Mesenchymal stem cell (in vitro differentiated cells and primary cell): ENCODE results near the gene IGSF8.
A peak's percentile ranks its signal among the peaks of the same experiment; 100 is the strongest.

ENCODE experiments used
- DNase-seq: peaks from one replicate; pipeline ENCODE4 v3.0.0-alpha.2; 2013
- H2AFZ ChIP-seq: one replicate; pipeline ENCODE4 v1.6.1; 2013; ENCODE audit warnings: low read depth, mild to moderate bottlenecking, control low read depth, inconsistent platforms, low read length, moderate library complexity
- H2AK5ac ChIP-seq: 2 replicates; pipeline ENCODE4 v1.6.1; 2013; ENCODE audit warnings: low read length, moderate library complexity, mild to moderate bottlenecking, inconsistent platforms; ENCODE audit not compliant: severe bottlenecking
- H2BK120ac ChIP-seq: one replicate; pipeline ENCODE4 v1.6.1; 2013; ENCODE audit warnings: low read depth, mild to moderate bottlenecking, inconsistent platforms, low read length, moderate library complexity
- H2BK12ac ChIP-seq, 2 experiments: one replicate each; pipeline ENCODE4 v1.6.1; 2013; ENCODE audit warnings: inconsistent platforms in 2 of 2, low read length in 2 of 2, mild to moderate bottlenecking in 2 of 2, moderate library complexity in 2 of 2, control low read depth in 1 of 2
- H2BK15ac ChIP-seq: one replicate; pipeline ENCODE4 v1.6.1; 2013; ENCODE audit warnings: mild to moderate bottlenecking, low read depth, inconsistent platforms; ENCODE audit not compliant: poor library complexity, severe bottlenecking
- H2BK5ac ChIP-seq: 2 replicates; pipeline ENCODE4 v1.6.1; 2013; ENCODE audit warnings: low read depth, mild to moderate bottlenecking, low read length, control low read depth, inconsistent platforms; ENCODE audit not compliant: poor library complexity, severe bottlenecking
- H3K14ac ChIP-seq, 2 experiments: one replicate each; pipeline ENCODE4 v1.6.1; 2013; ENCODE audit warnings: inconsistent platforms in 2 of 2, low read length in 2 of 2, control low read depth in 1 of 2, mild to moderate bottlenecking in 1 of 2, moderate library complexity in 1 of 2
- H3K18ac ChIP-seq, 2 experiments: one replicate each; pipeline ENCODE4 v1.6.1; 2013; ENCODE audit warnings: inconsistent platforms in 2 of 2, low read length in 2 of 2, control low read depth in 1 of 2, low read depth in 1 of 2, mild to moderate bottlenecking in 1 of 2
- H3K23ac ChIP-seq, 2 experiments: one replicate each; pipeline ENCODE4 v1.6.1; 2013; ENCODE audit warnings: inconsistent platforms in 2 of 2, low read length in 2 of 2, mild to moderate bottlenecking in 2 of 2, moderate library complexity in 2 of 2, control low read depth in 1 of 2
- H3K27ac ChIP-seq: 2 replicates; pipeline ENCODE4 v1.5.1; 2013; ENCODE audit warnings: mild to moderate bottlenecking, moderate library complexity, low read length, control low read depth, inconsistent platforms; ENCODE audit not compliant: poor library complexity, severe bottlenecking
- H3K27me3 ChIP-seq, 2 experiments: 2 replicates each; pipeline versions ENCODE4 v1.6.1 to v1.7.0; 2013; ENCODE audit warnings: low read length in 2 of 2, mild to moderate bottlenecking in 2 of 2, moderate library complexity in 2 of 2, control low read depth in 1 of 2, inconsistent platforms in 1 of 2; ENCODE audit not compliant: control insufficient read depth in 1 of 2, insufficient read depth in 1 of 2
- H3K36me3 ChIP-seq, 2 experiments: 2 replicates each; pipeline versions ENCODE4 v1.6.1 to v1.7.0; 2013; ENCODE audit warnings: low read length in 2 of 2, control low read depth in 1 of 2, inconsistent platforms in 1 of 2, low read depth in 1 of 2, mild to moderate bottlenecking in 1 of 2; ENCODE audit not compliant: insufficient read depth in 2 of 2, control insufficient read depth in 1 of 2
- H3K4ac ChIP-seq, 2 experiments: one replicate each; pipeline ENCODE4 v1.6.1; 2013; ENCODE audit warnings: inconsistent platforms in 2 of 2, low read length in 2 of 2, mild to moderate bottlenecking in 2 of 2, moderate library complexity in 2 of 2, control low read depth in 1 of 2, low read depth in 1 of 2
- H3K4me1 ChIP-seq: 2 replicates; pipeline ENCODE4 v1.6.1; 2013; ENCODE audit warnings: low read depth, low read length, control low read depth; ENCODE audit not compliant: control insufficient read depth, insufficient read depth
- H3K4me2 ChIP-seq: 2 replicates; pipeline ENCODE4 v1.6.1; 2013; ENCODE audit warnings: low read length, mild to moderate bottlenecking, inconsistent platforms; ENCODE audit not compliant: poor library complexity, severe bottlenecking
- H3K4me3 ChIP-seq, 2 experiments: 2 replicates each; pipeline versions ENCODE4 v1.5.1 to v1.7.0; 2013; ENCODE audit warnings: low read length in 2 of 2, mild to moderate bottlenecking in 2 of 2, control low read depth in 1 of 2, low read depth in 1 of 2; ENCODE audit not compliant: insufficient read depth in 1 of 2
- H3K79me1 ChIP-seq: replicated peaks from 2 replicates; pipeline ENCODE4 v1.6.1; 2013; ENCODE audit warnings: mild to moderate bottlenecking, control low read depth, low read length, inconsistent platforms; ENCODE audit not compliant: poor library complexity, severe bottlenecking
- H3K9ac ChIP-seq: 2 replicates; pipeline ENCODE4 v1.7.0; 2013; ENCODE audit warnings: mild to moderate bottlenecking, low read length, moderate library complexity
- H3K9me3 ChIP-seq: 2 replicates; pipeline ENCODE4 v1.7.0; 2013; ENCODE audit warnings: mild to moderate bottlenecking, low read length; ENCODE audit not compliant: control insufficient read depth
- H4K8ac ChIP-seq: one replicate; pipeline ENCODE4 v1.6.1; 2013; ENCODE audit warnings: inconsistent platforms, mild to moderate bottlenecking, low read length, moderate library complexity
- H4K91ac ChIP-seq: one replicate; pipeline ENCODE4 v1.6.1; 2013; ENCODE audit warnings: mild to moderate bottlenecking, low read length, inconsistent platforms
- WGBS: methylation state at CpG from one replicate; pipeline ENCODE4 v1.1.7; 2013; ENCODE audit warnings: mixed read lengths; 5-methylcytosine and 5-hydroxymethylcytosine counted together

IGSF8 gene

GRCh38 chr1:160069460-160070231 lies 28.8 kb downstream of the IGSF8 start, which contains the start of gene KCNJ10:
KCNJ10 (minus strand) TSS chr1:160070160; CDS start chr1:160042532, 27,628 bp downstream.
- Histone ChIP-seq H2BK12ac (no peak within 1 kb of the TSS), H3K79me1 (no peaks in the 10 kb centered on the region), H3K4me1 (peaks cover 8% of the 10 kb centered on the region), H2AK5ac (no peak within 1 kb of the TSS), H3K36me3 (no peaks in the 10 kb centered on the region), H3K27ac (no peak within 1 kb of the TSS), H3K18ac (no peak within 1 kb of the TSS), H3K9ac (peak within 1 kb of the TSS; percentile 53), H3K4me2 (peak within 1 kb of the TSS; percentile 89), H2BK120ac (no peak within 1 kb of the TSS), H2BK5ac (no peak within 1 kb of the TSS), H2AFZ (peak within 1 kb of the TSS; percentile 89), H3K23ac (peak within 1 kb of the TSS in 1 of 2 experiments; percentile 77), H2BK15ac (no peak within 1 kb of the TSS), H4K91ac (no peak within 1 kb of the TSS), H3K9me3 (no peaks in the 10 kb centered on the region), H3K4me3 (peak within 1 kb of the TSS; percentile 54 to 84), H3K27me3 (peaks cover 64 to 85% of the 10 kb centered on the region in 2 experiments), H3K4ac (peak within 1 kb of the TSS in 1 of 2 experiments; percentile 24), H3K14ac (no peak within 1 kb of the TSS), H4K8ac (no peak within 1 kb of the TSS)
- WGBS = 21% methylated on average over 23 of the region's 32 CpGs
- DNase-seq = no peak

GRCh38 chr1:160068225-160068624 lies 30.2 kb downstream of the IGSF8 start:
- H3K27ac ChIP-seq = no peak overlapping the region
- no peak overlapping the region for H3K4ac ChIP-seq
- H2BK5ac ChIP-seq = no peak overlapping the region
- H2AK5ac ChIP-seq = no peak overlapping the region
- no peak overlapping the region for H3K18ac ChIP-seq
- H4K8ac ChIP-seq = no peak overlapping the region
- H3K79me1 ChIP-seq = no peaks in the 10 kb centered on the region
- no peak overlapping the region for H3K23ac ChIP-seq
- no peak overlapping the region for H2BK12ac ChIP-seq
- DNase-seq = no peak
- no peak overlapping the region for H2BK120ac ChIP-seq
- no peak overlapping the region for H2BK15ac ChIP-seq
- H3K4me1 ChIP-seq = peaks cover 8% of the 10 kb centered on the region
- no peak overlapping the region for H3K4me2 ChIP-seq
- no peak overlapping the region for H3K9ac ChIP-seq
- peaks cover 67 to 88% of the 10 kb centered on the region in 2 experiments for H3K27me3 ChIP-seq
- no peak overlapping the region for H2AFZ ChIP-seq
- H3K14ac ChIP-seq = no peak overlapping the region
- no peak overlapping the region for H4K91ac ChIP-seq
- H3K4me3 ChIP-seq = no peak overlapping the region
- no peaks in the 10 kb centered on the region for H3K9me3 ChIP-seq
- 74% methylated on average over 5 of the region's 5 CpGs for WGBS
- H3K36me3 ChIP-seq = no peaks in the 10 kb centered on the region

- WGBS = 72% methylated on average over 4 of the region's 6 CpGs
- Histone ChIP-seq H3K14ac (no peak overlapping the region), H3K27ac (no peak overlapping the region), H4K8ac (no peak overlapping the region), H3K4me3 (no peak overlapping the region), H3K36me3 (no peaks in the 10 kb centered on the region), H2BK12ac (no peak overlapping the region), H3K9ac (no peak overlapping the region), H4K91ac (no peak overlapping the region), H3K9me3 (no peaks in the 10 kb centered on the region), H2BK5ac (no peak overlapping the region), H3K4me1 (peaks cover 8% of the 10 kb centered on the region), H3K79me1 (no peaks in the 10 kb centered on the region), H3K27me3 (peaks cover 76 to 89% of the 10 kb centered on the region in 2 experiments), H3K23ac (no peak overlapping the region), H3K4me2 (no peak overlapping the region), H2BK120ac (no peak overlapping the region), H2AK5ac (no peak overlapping the region), H3K18ac (no peak overlapping the region), H3K4ac (no peak overlapping the region), H2BK15ac (no peak overlapping the region), H2AFZ (no peak overlapping the region)
- no peak for DNase-seq
Observed at GRCh38 chr1:160066829-160067745, 31.3 kb downstream of the IGSF8 start.

DNA sequence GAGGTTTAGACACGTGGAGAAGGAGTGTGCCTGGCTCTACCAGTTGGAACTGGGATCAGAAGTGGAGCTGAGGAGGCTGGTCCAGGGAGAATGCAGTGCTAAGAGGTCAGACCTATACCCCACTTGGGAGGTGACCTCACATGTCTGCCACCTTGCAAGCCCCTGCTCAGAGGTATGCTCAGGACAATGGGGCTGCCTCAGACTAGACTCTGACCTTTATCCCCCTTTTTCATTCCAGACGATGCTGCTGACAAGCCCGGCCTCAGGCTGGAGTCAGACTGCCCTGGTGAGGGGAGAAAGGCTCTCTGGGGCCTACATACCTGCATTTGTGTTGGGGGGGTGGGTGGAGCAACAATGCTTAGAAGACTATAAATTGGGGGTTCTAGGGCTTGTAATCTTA lies 33.7 kb downstream of the IGSF8 start:
- Histone ChIP-seq H2BK15ac (no peak overlapping the region), H4K91ac (no peak overlapping the region), H4K8ac (no peak overlapping the region), H3K79me1 (no peaks in the 10 kb centered on the region), H3K4me1 (peaks cover 2% of the 10 kb centered on the region), H3K27me3 (peaks cover 75 to 90% of the 10 kb centered on the region in 2 experiments), H3K4me2 (no peak overlapping the region), H3K23ac (no peak overlapping the region), H2AFZ (no peak overlapping the region), H2BK12ac (no peak overlapping the region), H3K18ac (no peak overlapping the region), H3K36me3 (no peaks in the 10 kb centered on the region), H2BK5ac (no peak overlapping the region), H3K14ac (no peak overlapping the region), H3K27ac (no peak overlapping the region), H3K4me3 (no peak overlapping the region), H3K4ac (no peak overlapping the region), H3K9me3 (no peaks in the 10 kb centered on the region), H2BK120ac (no peak overlapping the region), H2AK5ac (no peak overlapping the region), H3K9ac (no peak overlapping the region)
- no peak for DNase-seq
- WGBS = 64% methylated on average over 3 of the region's 3 CpGs
